ENCODE results near the gene CTNNA2. TPM values are rescaled to one million over a fixed set of nuclear protein-coding genes. Genes with fewer than 3 reads are reported as not detected.

Gene CTNNA2
- total RNA-seq, 2 donors from 2014 or later = not detected

DNA sequence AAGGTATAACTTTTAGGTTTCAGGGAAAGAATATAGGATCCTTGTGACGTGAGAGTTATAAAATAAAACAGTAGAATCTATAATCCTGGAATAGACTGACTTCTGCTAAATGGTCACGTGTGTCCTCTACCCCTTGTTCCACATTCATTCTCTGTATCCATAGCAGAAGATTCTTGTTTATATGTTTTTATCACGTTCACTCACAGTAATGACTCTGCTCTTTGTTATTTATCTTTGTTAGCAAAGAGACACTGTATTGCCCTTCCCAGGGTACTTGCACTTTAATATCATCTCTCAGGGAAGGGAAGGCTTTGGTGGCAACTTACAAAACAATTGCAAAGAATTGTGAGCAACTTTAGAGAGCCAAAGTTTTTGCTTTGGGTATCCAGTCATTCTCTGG lies 997.9 kb downstream of the CTNNA2 start:
- H3K36me3 Mint-ChIP-seq = no peaks in the 10 kb centered on the region
- H3K9me3 Mint-ChIP-seq = peaks cover 15 to 29% of the 10 kb centered on the region in 2 donors
- DNase-seq (ENCODE audit: low spot score in 2 of 2) = no peak
- H3K27ac Mint-ChIP-seq = no peak overlapping the region
- ATAC-seq = no peak

DNA sequence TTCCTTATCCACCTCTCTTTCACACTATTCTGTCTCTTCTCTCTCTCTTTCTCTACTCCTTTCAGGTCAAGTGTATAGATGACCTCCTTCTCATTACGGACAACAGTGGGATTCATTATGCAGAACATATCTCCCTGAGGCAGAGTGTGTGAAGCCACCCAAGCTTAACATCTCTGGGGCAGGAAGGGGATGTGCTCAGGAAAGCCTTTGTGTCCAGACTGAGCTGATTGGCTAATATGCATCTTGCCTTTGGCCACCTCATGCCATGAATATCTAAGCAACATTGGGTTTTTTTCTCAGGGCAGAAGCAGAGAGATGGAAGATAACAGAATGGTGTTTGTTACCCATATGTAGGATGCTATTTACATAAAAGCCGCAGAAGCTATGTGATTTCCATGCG lies 1003.1 kb downstream of the CTNNA2 start:
- H3K27ac Mint-ChIP-seq = no peak overlapping the region
- H3K9me3 Mint-ChIP-seq = peaks cover 11 to 17% of the 10 kb centered on the region in 2 donors
- no peak for DNase-seq (ENCODE audit: low spot score in 2 of 2)
- no peaks in the 10 kb centered on the region for H3K36me3 Mint-ChIP-seq
- no peak for ATAC-seq

DNA sequence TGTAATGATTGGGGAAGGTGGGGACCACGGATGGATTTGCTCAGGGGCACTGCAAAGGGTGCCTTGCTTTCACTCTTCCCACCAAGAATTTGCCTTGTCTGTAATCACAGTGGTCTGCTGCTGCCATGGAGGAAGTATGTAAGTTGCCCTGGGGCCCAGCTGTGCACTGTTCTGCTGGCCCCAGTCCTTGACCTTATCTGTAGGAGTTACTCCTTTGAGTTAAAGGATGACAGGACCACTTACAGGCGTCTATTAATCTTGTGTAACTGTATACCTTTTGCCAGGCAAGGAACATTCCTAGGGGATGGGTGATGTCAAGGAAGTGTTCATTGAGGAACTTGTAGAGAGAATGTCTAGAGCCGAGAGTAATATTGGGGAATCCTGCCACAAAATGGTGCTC lies 1004.5 kb downstream of the CTNNA2 start:
- H3K9me3 Mint-ChIP-seq = peaks cover 11 to 17% of the 10 kb centered on the region in 2 donors
- DNase-seq (ENCODE audit: low spot score in 2 of 2) = no peak
- no peaks in the 10 kb centered on the region for H3K36me3 Mint-ChIP-seq
- H3K27ac Mint-ChIP-seq = no peak overlapping the region
- ATAC-seq = no peak

DNA sequence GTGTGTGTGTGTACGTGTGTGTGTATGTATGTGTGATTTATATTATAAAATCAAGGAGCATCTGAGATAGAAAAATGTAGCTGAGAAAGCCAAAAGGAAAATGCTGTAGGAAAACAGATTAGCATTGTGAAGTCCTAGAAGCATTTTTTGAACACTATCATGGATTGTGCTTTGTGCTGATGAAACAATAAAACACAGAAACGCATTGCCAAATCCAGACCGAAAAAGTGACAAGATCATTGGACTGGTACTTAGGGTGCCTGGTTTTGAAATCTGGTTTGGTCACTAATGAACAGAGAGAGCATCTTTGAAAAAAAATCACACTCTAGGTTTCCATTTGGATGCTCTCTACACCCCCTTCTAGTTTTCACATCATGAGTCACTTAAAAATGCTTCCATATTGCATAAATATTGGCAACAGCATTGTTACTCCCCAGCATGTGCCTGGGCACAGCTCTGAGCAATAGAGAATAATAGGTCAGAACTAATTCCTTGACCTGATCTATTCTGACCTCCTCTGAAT lies 1006.3 kb downstream of the CTNNA2 start:
- ATAC-seq = no peak
- no peak overlapping the region for H3K27ac Mint-ChIP-seq
- peaks cover 11% of the 10 kb centered on the region in 2 donors for H3K9me3 Mint-ChIP-seq
- H3K36me3 Mint-ChIP-seq = no peaks in the 10 kb centered on the region
- DNase-seq (ENCODE audit: low spot score in 2 of 2) = no peak

DNA sequence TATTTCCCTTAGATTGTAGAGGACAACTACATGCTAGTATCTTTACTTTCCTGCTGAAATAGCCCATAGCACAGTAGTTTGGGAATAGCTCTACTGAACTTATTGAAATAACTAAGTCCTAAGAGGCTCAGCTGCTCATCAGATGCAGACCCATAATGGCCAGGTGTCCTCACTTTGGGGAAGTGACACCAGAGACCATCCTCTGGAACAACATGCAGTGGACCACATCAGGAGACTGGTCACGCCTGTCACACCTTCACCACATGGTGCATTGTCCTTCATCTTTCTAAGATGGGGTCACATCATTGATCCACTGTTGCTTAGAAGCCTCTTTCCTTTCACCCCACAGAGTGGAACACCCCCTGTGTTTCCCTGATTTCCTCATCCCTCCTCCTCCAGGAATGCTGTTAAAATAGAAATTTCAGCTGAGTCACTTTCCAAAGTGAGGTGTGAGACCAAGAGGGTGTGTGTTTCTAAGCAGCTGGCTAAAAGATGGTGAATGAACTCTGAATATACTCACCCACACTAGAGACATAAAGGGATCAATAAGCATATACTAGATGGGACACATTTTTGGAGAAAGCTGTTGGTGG lies 1006.9 kb downstream of the CTNNA2 start:
- Mint-ChIP-seq H3K9me3 (peaks cover 11% of the 10 kb centered on the region in 2 donors), H3K27ac (no peak overlapping the region), H3K36me3 (no peaks in the 10 kb centered on the region)
- no peak for DNase-seq (ENCODE audit: low spot score in 2 of 2)
- ATAC-seq = no peak

DNA sequence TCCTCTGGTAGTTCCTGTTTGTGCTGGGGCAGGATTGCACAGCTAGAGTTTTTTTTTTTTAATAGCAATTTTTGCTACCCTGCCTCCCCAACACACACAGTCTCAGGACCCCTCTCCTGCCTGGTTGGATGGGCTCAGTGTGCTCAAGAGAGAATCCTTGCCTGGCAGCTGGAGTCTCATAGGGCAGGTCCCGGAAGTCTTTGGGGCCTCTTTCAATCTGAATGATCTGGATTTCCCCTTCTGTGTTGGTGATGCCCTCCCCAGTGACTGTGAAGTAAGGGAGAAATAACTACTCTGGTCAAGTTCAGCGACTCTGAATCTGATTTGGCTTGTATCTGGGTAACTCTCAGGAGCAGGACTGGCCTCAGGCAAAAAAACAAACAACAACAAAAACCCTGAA lies 1012.3 kb downstream of the CTNNA2 start:
- ATAC-seq = no peak
- Mint-ChIP-seq H3K9me3 (peaks cover 4 to 5% of the 10 kb centered on the region in 2 donors), H3K36me3 (no peaks in the 10 kb centered on the region), H3K27ac (no peak overlapping the region)
- no peak for DNase-seq (ENCODE audit: low spot score in 2 of 2)

DNA sequence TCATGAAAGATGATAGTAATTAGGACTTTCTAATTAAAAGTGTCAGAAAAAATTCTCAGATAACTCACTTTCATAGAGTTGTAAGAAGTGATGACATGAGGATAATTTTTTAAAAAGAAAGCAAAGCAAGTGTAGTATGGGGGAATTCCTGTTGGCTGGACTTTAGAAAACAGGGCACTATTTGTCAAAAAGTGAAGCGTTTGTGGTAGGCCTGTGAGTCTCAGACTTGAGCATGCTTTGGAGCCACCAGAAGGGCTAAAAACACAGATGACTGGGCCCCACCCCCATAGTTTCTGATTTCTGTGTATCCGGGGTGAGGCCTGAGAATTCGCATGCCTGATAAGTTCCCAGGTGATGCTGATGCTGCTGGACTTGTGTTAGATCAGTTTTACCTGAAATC lies 1014.3 kb downstream of the CTNNA2 start:
- ATAC-seq (no peak), DNase-seq (ENCODE audit: low spot score in 2 of 2) (no peak)
- H3K9me3 Mint-ChIP-seq = peaks cover 9 to 14% of the 10 kb centered on the region in 2 donors
- H3K36me3 Mint-ChIP-seq = no peaks in the 10 kb centered on the region
- H3K27ac Mint-ChIP-seq = no peak overlapping the region

DNA sequence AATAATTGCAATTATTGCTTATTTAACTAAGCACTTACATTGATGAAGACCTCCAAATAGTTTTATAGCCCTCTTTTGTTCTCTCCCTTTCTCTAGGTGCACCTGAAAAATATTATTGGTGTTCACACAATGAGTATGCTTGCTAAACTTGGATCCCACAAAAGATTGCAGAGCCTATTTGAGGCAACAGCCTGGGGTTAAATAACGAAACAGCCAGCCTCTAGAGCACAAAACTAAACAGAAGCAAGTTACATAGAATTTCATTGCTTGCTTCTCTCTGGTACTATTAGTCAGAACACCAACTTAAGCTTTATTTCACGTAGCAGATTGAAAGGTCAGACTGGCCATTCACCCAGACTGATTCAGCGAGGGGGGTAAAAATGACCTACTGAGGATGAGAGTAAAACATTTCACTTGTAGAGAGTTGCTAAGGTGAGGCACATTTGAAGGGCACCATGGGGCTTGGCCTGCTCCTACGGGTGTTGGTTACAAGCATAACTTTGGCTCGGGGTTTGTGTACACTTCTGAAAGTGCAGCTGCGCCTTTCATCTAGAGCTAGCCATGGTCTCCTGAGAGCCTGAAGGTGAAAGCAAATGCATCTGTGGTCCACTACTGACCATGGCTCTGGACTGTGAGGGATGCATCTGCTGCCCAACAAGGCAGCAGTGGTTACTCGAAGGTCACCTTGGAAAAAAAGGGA lies 1016.8 kb downstream of the CTNNA2 start:
- H3K36me3 Mint-ChIP-seq = no peaks in the 10 kb centered on the region
- H3K27ac Mint-ChIP-seq = no peak overlapping the region
- peaks cover 18 to 27% of the 10 kb centered on the region in 2 donors for H3K9me3 Mint-ChIP-seq
- ATAC-seq = no peak
- no peak for DNase-seq (ENCODE audit: low spot score in 2 of 2)

DNA sequence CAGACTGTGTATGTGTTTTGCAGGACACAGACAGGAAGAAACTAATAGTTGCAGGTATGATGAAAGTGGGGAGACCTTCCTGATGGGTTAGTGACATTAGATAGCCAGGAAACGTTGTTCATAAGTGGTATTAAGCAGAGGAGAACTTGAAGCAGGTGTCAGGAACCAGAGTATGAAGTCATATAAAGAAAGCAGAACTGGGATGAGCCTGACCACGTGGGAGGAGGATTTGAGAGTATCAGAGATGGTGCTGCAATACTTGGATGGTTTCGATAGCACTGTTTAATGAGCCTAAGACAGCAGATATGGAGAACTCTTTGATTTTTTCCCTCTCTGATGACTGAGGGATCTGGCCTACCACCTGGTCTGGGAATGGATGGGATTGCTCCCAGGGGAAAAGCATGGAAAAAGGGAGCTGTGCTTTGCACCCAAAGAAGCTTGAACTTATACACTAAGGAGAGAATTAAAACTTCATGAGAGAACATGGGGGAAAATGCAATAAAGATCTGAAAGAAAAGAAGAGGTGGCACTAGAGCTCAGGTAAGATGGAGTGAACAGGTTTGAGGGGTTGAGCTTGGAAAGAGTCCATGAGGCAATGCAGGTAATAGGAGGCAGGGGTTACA lies 1017.7 kb downstream of the CTNNA2 start:
- DNase-seq (ENCODE audit: low spot score in 2 of 2) = no peak
- Mint-ChIP-seq H3K9me3 (peaks cover 18 to 24% of the 10 kb centered on the region in 2 donors), H3K27ac (no peak overlapping the region), H3K36me3 (no peaks in the 10 kb centered on the region)
- ATAC-seq = no peak

DNA sequence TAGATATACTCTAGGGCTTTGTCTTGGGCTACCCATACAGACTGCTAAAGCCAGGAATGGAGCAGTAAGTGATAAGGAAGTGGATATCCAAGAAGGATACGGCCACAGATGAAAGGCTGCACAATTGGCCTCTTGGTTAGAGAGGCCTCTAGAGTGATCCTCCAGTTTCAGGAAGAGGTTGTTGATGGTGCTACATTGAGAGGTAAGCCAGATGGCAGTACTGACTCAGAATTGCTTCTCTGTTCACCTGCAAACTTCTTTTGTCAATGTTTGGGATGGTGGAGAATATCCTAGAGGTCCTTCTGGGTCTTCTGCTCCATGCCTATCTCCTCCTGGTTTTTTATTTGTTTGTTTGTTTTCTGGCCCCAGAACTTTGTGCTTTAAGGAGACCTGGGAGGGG lies 1018.5 kb downstream of the CTNNA2 start:
- Mint-ChIP-seq H3K9me3 (peaks cover 18 to 23% of the 10 kb centered on the region in 2 donors), H3K27ac (no peak overlapping the region), H3K36me3 (no peaks in the 10 kb centered on the region)
- DNase-seq (ENCODE audit: low spot score in 2 of 2) = no peak
- no peak for ATAC-seq

DNA sequence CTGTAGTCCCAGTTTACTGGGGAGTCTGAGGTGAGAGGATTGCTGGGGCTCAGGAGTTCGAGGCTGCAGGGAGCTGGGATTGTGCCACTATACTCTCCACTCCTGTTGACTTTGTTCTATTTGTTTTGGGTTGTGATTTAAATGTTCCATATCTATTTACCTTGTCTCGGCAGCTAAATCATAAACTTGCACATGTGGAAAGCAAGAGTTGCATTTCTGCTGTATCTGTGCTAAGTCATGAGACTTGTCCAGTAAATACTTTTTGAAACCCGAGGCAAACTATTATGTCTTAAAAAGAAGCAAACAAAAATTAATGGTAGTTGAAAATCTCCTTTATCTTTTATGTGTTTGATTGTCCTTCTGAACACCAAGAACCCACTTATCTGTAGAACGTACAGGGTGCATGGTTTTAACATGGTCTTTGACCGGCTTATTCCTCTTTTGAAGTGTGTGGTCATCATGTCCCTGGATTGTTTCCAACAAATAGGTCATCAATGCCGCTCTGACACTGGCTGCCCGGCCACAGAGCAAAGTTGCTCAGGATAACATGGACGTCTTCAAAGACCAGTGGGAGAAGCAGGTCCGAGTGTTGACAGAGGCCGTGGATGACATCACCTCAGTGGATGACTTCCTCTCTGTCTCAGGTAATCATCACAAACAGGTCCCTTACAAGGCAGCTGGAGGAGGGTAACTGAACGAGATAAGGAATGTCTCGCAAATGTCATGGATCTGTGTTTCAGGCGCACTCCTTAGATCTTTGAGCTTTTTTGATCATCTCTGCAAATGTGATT lies 1032.8 kb downstream of the CTNNA2 start:
- ATAC-seq = no peak
- H3K36me3 Mint-ChIP-seq = no peaks in the 10 kb centered on the region
- H3K9me3 Mint-ChIP-seq = peaks cover 5 to 15% of the 10 kb centered on the region in 2 donors
- no peak for DNase-seq (ENCODE audit: low spot score in 2 of 2)
- no peak overlapping the region for H3K27ac Mint-ChIP-seq

DNA sequence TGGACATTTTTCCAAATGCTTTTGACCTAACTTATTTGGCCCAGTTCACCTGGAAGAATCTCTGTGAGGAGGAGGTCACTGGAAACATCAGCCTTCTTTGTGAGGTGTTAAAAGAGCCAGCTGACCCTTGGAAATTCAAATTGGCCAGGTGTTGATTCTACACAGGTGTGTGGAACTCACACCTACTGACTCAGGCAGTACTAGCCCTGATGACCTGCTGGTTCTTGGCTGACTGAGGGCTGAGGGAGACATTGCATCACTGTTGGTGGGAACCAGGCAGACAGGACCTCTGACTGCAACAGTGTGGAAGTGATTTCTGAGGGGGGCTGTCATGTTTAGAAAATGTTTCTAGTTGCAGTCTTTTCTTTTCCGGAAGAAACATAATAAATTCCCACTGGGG lies 1033.9 kb downstream of the CTNNA2 start:
- H3K9me3 Mint-ChIP-seq = peaks cover 5 to 15% of the 10 kb centered on the region in 2 donors
- no peak overlapping the region for H3K27ac Mint-ChIP-seq
- H3K36me3 Mint-ChIP-seq = no peaks in the 10 kb centered on the region
- ATAC-seq = no peak
- DNase-seq (ENCODE audit: low spot score in 2 of 2) = no peak

DNA sequence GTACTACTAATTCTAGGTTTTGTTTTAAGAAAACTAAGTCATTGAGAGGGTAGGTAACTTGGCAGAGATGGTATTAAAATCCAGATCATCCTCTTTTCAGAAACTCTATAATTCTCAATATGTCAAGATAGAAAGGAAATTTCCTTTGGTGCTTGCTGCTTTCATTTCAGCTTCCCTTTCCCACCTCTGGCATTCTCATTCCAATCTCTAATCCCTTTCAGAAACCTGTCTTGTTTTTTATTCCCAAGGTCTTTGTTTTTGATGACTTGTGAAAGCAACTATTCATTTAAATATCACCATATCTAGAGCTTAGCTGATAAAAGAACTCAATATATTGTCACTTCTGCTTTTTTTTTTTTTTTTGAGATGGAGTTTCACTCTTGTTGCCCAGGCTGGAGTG lies 1034.5 kb downstream of the CTNNA2 start:
- DNase-seq (ENCODE audit: low spot score in 2 of 2) (no peak), ATAC-seq (no peak)
- Mint-ChIP-seq H3K27ac (no peak overlapping the region), H3K9me3 (peaks cover 5 to 15% of the 10 kb centered on the region in 2 donors), H3K36me3 (no peaks in the 10 kb centered on the region)

DNA sequence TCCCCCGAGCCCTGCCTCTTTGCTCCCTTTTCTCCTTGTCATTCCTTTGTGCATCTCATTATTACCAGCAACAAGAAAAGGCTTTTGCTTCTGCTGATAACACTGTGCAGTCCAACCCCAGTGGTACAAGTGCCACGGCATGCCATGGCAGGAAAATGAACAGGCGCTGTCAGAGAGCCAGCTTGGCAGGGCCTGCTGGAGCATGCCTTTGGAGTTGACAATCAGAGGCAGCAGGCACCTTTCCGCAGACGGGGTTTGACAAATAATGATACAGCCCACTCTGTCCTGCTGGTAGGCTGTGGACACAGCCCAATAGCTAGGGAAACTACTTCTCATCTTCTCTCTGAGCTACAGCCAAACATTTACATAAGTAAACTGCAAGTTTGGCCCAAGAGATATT lies 1035.6 kb downstream of the CTNNA2 start:
- ATAC-seq = no peak
- Mint-ChIP-seq H3K27ac (no peak overlapping the region), H3K9me3 (peaks cover 5 to 15% of the 10 kb centered on the region in 2 donors), H3K36me3 (no peaks in the 10 kb centered on the region)
- no peak for DNase-seq (ENCODE audit: low spot score in 2 of 2)

DNA sequence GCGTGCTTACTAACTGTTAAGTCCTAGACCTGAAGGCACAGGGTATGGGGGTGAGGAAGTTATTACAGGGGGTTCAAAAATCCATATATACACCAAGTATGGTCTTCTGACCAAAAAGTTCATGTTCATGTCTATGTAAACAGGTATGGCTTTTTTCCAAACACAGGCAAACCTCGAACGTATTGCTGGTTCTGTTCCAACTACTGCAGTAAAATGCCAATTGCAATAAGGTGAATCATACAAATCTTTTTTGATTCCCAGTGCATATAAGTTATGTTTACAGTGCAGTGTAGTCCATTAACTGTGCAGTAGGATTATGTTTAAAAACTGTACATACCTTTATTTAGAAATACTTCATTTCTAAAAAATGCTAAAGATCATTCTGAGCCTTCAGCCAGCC lies 1037.0 kb downstream of the CTNNA2 start:
- DNase-seq (ENCODE audit: low spot score in 2 of 2) = no peak
- ATAC-seq = no peak
- Mint-ChIP-seq H3K9me3 (peaks cover 5 to 8% of the 10 kb centered on the region in 2 donors), H3K36me3 (no peaks in the 10 kb centered on the region), H3K27ac (no peak overlapping the region)

DNA sequence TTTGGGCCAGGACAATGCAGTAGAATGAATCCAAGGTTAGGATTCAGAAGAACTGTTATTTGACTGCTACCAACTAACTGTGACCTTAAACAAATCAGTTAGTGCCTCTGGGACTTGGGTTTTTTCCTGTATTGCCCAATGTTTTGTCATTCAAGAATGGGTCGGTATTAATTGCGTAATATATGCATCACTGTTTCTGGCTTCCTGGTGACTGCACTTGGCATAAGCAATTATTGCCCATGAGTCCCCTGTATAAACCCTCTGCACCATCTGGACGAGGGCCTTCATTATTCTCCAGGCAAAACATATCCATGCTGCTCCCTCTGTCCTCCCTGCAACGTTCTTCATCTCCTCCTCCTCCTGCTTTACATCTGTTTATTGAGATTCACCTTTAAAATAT lies 1047.5 kb downstream of the CTNNA2 start:
- Mint-ChIP-seq H3K36me3 (peaks cover 6 to 8% of the 10 kb centered on the region in 2 donors), H3K9me3 (peaks cover 16 to 19% of the 10 kb centered on the region in 2 donors), H3K27ac (no peak overlapping the region)
- no peak for DNase-seq (ENCODE audit: low spot score in 2 of 2)
- ATAC-seq = no peak

DNA sequence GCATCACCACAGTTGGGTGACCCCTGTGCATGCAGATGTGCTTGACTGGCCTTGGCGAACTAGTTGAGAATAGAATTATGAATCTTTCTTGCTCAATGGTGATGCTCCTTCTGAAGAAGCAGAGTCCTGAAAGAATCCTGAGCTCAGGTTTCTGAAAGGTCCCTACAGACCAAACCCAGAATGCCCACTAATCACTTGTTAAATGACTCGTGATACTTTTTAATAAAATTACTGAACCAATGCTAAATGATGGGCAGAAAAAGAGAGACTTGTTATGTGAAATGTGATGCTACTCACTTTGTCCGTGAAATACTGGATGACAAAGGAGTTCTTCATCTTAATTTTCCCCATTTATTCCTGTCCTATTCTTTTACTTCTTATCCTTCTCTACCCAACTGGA lies 1055.2 kb downstream of the CTNNA2 start:
- DNase-seq (ENCODE audit: low spot score in 2 of 2) = no peak
- no peak for ATAC-seq
- Mint-ChIP-seq H3K36me3 (no peaks in the 10 kb centered on the region), H3K9me3 (peaks cover 23 to 27% of the 10 kb centered on the region in 2 donors), H3K27ac (no peak overlapping the region)
